Measurements from ENCODE around the gene HIVEP3.

- TF ChIP-seq, protein P1, sequence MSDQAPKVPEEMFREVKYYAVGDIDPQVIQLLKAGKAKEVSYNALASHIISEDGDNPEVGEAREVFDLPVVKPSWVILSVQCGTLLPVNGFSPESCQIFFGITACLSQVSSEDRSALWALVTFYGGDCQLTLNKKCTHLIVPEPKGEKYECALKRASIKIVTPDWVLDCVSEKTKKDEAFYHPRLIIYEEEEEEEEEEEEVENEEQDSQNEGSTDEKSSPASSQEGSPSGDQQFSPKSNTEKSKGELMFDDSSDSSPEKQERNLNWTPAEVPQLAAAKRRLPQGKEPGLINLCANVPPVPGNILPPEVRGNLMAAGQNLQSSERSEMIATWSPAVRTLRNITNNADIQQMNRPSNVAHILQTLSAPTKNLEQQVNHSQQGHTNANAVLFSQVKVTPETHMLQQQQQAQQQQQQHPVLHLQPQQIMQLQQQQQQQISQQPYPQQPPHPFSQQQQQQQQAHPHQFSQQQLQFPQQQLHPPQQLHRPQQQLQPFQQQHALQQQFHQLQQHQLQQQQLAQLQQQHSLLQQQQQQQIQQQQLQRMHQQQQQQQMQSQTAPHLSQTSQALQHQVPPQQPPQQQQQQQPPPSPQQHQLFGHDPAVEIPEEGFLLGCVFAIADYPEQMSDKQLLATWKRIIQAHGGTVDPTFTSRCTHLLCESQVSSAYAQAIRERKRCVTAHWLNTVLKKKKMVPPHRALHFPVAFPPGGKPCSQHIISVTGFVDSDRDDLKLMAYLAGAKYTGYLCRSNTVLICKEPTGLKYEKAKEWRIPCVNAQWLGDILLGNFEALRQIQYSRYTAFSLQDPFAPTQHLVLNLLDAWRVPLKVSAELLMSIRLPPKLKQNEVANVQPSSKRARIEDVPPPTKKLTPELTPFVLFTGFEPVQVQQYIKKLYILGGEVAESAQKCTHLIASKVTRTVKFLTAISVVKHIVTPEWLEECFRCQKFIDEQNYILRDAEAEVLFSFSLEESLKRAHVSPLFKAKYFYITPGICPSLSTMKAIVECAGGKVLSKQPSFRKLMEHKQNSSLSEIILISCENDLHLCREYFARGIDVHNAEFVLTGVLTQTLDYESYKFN (CRISPR knock-in tag; conservative IDR thresholded peaks at IDR 0.05) = no peak
- TF ChIP-seq SALL2 (CRISPR knock-in tag; IDR thresholded peaks at IDR 0.05) = no peak
- no peak for TF ChIP-seq EZH2 (conservative IDR thresholded peaks at IDR 0.05; ENCODE audit: low read depth, low read length)
- no peak for TF ChIP-seq U2AF1 (optimal IDR thresholded peaks at IDR 0.05; ENCODE audit: low read depth, low read length)
- TF ChIP-seq CEBPB (IDR thresholded peaks at IDR 0.05; ENCODE audit: borderline replicate concordance, low read depth, low read length) = no peak
- no peak for TF ChIP-seq TBP (CRISPR knock-in tag; IDR thresholded peaks at IDR 0.05)
- TF ChIP-seq NR2F1 (CRISPR knock-in tag; IDR thresholded peaks at IDR 0.05) = no peak
- no peak for TF ChIP-seq POLR2A (IDR thresholded peaks at IDR 0.05; ENCODE audit: insufficient read depth in 1 of 2, low read depth in 2 of 2, low read length in 2 of 2)
- TF ChIP-seq, protein P2, sequence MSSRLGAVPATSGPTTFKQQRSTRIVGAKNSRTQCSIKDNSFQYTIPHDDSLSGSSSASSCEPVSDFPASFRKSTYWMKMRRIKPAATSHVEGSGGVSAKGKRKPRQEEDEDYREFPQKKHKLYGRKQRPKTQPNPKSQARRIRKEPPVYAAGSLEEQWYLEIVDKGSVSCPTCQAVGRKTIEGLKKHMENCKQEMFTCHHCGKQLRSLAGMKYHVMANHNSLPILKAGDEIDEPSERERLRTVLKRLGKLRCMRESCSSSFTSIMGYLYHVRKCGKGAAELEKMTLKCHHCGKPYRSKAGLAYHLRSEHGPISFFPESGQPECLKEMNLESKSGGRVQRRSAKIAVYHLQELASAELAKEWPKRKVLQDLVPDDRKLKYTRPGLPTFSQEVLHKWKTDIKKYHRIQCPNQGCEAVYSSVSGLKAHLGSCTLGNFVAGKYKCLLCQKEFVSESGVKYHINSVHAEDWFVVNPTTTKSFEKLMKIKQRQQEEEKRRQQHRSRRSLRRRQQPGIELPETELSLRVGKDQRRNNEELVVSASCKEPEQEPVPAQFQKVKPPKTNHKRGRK (CRISPR knock-in tag; IDR thresholded peaks at IDR 0.05) = no peak
- no peak for TF ChIP-seq CTCF (CRISPR knock-in tag; IDR thresholded peaks at IDR 0.05)
- no peak for TF ChIP-seq JUNB (CRISPR knock-in tag; IDR thresholded peaks at IDR 0.05; ENCODE audit: borderline replicate concordance)
- TF ChIP-seq MYC (CRISPR knock-in tag; IDR thresholded peaks at IDR 0.05; ENCODE audit: borderline replicate concordance) = no peak
Observed at GRCh38 chr1:41953291-41953690, 34.6 kb upstream of the HIVEP3 start.

All from HepG2 (cell line).